OCI-LY1 (cell line): ENCODE results near the gene PPP1R36.

Source experiments
- EZH2 ChIP-seq: fragments of 200-600 bp; sonication (generic), shearing (Covaris generic); IDR thresholded peaks from 2 replicates; pipeline ENCODE4 v1.8.0; 2017; ENCODE audit warnings: borderline replicate concordance, mixed run types, mild to moderate bottlenecking, antibody characterized with exemption, low read length, moderate library complexity, mixed read lengths
- TF ChIP-seq, protein P1 (sequence below): fragments of 200-600 bp; sonication (generic), shearing (Covaris generic); IDR thresholded peaks from 2 replicates; pipeline ENCODE4 v1.5.1; 2017; ENCODE audit warnings: mild to moderate bottlenecking, antibody characterized with exemption, low read length, moderate library complexity, mixed read lengths

GRCh38 chr14:64591809-64592208 is 42.0 kb downstream of the PPP1R36 start:
- no peak for TF ChIP-seq EZH2
- TF ChIP-seq, protein P1, sequence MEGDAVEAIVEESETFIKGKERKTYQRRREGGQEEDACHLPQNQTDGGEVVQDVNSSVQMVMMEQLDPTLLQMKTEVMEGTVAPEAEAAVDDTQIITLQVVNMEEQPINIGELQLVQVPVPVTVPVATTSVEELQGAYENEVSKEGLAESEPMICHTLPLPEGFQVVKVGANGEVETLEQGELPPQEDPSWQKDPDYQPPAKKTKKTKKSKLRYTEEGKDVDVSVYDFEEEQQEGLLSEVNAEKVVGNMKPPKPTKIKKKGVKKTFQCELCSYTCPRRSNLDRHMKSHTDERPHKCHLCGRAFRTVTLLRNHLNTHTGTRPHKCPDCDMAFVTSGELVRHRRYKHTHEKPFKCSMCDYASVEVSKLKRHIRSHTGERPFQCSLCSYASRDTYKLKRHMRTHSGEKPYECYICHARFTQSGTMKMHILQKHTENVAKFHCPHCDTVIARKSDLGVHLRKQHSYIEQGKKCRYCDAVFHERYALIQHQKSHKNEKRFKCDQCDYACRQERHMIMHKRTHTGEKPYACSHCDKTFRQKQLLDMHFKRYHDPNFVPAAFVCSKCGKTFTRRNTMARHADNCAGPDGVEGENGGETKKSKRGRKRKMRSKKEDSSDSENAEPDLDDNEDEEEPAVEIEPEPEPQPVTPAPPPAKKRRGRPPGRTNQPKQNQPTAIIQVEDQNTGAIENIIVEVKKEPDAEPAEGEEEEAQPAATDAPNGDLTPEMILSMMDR, result no peak
